GM12801 (cell line): Measurements from ENCODE around the gene CDK7.

Source experiments
- TF ChIP-seq, protein P1 (sequence below): IDR thresholded peaks from one replicate; pipeline ENCODE4 v1.5.1; 2011; ENCODE audit warnings: control low read depth; ENCODE audit not compliant: insufficient read length; ENCODE audit errors: extremely low read depth

CDK7 gene

DNA sequence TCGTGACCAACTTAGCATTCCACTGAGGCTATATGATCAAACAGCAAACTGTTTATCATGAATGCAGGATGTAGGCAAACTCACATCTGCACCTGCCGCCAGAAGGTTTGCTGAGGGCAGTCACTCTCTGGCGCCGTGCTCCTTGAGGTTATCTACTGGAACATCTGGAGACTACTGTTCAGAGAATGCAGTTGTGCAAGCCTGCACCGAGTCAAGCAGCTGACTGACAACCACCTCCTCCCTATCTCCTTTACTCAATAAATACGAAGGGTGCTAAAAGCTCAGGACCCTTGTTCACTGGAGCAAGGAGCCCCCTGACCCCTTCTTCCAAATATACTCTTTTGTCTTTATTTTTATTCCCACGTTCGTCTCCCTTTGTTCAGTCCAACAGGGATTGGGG, 70.8 kb downstream of the CDK7 start:
- TF ChIP-seq, protein P1, sequence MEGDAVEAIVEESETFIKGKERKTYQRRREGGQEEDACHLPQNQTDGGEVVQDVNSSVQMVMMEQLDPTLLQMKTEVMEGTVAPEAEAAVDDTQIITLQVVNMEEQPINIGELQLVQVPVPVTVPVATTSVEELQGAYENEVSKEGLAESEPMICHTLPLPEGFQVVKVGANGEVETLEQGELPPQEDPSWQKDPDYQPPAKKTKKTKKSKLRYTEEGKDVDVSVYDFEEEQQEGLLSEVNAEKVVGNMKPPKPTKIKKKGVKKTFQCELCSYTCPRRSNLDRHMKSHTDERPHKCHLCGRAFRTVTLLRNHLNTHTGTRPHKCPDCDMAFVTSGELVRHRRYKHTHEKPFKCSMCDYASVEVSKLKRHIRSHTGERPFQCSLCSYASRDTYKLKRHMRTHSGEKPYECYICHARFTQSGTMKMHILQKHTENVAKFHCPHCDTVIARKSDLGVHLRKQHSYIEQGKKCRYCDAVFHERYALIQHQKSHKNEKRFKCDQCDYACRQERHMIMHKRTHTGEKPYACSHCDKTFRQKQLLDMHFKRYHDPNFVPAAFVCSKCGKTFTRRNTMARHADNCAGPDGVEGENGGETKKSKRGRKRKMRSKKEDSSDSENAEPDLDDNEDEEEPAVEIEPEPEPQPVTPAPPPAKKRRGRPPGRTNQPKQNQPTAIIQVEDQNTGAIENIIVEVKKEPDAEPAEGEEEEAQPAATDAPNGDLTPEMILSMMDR: no peak

DNA sequence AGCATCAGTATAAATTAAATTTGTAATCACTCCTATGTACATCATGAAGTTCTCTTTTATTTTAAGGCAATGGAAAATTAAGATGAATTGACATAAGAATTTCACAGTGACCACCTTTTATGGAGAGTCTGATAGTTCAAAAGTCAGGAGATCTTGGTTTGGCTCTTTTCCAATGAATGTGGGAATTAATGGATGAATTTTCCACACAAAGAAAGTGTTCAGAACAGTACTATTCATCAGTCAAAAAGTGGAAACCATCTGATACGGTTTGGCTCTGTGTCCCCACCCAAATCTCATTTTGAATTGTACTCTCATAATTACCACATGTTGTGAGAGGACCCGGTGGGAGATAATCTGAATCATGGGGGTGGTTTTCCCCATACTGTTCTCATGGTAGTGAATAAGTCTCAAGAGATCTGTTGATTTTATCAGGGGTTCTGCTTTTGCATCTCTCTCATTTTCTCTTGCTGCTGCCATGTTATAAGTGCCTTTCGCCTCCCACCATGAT, 73.4 kb downstream of the CDK7 start:
- TF ChIP-seq, protein P1: no peak

DNA sequence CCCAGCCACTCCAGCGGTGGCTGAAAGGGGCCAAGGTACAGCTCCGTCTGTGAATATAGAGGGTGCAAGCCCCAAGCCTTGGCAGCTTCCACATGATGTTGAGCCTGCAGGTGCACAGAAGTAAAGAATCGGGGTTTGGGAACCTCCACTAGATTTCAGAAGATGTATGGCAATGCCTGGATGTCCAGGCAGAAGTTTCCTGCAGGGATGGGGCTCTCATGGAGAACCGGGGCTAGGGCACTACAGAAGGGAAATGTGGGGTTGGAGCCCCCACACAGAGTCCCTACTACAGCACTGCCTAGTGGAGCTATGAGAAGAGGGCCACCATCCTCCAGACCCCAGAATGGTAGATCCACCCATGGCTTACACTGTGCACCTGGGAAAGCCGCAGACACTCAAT, 74.7 kb downstream of the CDK7 start:
- TF ChIP-seq, protein P1: no peak

DNA sequence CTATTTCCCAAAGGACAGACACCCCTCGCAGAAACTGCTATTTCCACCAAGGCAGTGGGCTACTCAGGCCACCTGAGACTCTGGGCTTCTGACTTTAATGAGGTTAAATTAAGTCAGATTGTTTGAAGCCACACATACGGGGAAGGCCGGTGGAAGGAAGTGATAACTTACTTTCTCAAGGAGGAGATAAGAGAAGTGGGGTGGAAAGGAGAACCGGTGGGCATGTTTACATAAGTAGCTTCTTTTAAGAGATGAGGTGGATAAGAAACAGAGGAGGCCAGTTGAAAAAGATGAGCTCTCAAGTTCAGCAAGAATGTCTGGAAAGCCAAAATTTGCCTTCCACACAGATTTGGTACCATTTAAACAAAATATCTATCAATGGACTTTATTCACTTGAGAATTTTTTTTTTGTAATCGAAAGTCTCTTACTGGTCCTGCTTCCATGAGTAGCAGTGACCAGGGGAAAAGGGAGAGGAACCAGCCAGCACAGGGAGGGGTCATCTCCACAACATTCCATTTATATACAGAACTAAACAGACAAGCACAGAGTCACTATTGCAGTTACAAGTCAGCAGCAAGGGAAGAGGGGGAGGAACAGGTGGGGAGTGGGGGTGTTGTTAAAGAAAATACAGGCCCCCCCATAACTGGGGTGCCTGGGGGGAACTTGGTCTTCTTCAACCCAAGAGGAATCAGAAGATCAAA, 77.9 kb downstream of the CDK7 start:
- TF ChIP-seq, protein P1: no peak

DNA sequence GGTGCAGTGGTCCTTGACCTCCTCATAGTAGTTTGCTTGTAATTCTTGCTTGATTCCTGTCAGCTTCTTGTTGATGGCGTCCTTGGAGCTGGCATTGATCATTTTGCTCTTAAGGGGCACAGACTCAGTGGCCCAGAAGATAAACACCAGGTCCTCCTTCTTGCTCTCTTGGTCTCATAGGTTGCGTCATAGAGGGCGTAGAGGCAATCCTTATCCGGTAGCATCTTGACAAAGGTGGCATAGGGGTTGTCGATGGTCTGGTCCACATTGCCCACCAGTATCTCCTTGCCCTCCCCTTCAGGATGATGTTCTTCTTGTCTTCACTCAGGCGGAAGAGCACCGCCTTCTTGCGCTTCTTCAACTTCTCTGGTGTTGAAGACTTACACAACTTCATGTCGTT, 78.7 kb downstream of the CDK7 start:
- TF ChIP-seq, protein P1: no peak

DNA sequence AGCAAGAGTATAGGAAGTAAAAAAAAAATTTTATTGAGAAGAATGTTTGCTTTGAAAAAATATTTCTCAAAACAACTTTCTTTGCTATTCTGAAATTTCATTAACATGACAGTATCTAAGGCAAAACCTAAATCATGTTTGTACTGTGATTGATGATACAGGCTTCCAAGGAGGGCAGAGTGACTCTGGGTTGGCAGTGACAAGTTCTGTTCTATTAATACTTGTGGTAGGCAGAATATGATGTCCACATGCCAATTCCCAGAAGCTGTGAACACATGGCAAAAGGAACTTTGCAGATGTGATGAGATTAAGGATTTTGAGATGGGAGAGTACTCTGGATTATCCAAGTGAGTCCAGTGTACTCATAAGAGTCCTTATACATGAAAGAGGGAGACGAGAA, 81.3 kb downstream of the CDK7 start:
- TF ChIP-seq, protein P1: no peak

DNA sequence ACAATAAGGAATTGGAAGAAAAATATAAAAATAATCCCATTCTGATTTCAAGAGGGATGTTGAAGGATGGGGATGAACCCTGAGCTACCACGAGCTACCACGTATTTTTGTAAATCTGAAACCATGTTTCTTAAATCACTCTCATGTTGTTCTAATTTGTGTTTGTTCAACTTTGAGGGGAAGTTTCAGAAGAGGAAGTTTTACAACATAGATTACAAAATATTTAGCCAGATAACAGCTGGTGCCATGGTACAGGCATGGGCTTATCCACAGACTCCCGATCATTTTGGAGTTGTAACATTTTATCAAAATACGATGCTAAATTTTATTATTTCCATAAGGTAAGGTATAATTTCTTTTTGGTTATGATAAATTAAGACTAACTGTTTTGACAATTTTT, 82.7 kb downstream of the CDK7 start:
- TF ChIP-seq, protein P1: no peak
